Ascending aorta (tissue), 2 donors: Measurements from ENCODE around the gene FHIP1B. TPM values are rescaled to one million over a fixed set of nuclear protein-coding genes. Genes with fewer than 3 reads are reported as not detected.
A peak's percentile ranks its signal among the peaks of the same experiment; 100 is the strongest.

Experiments used
- DNase-seq, 2 donors: peaks; one replicate each; pipeline ENCODE4 v3.0.0-alpha.2; 2019; ENCODE audit warnings: low spot score in 2 of 2
- H3K27ac ChIP-seq, 2 donors: fragments of 200-600 bp; sonication (generic); one replicate each; pipeline ENCODE4 v1.5.1; 2016 to 2017; ENCODE audit warnings: mild to moderate bottlenecking in 1 of 2
- H3K27me3 ChIP-seq: fragments of 200-600 bp; sonication (generic); one replicate; pipeline ENCODE4 v1.5.1; 2017
- H3K36me3 ChIP-seq, 2 donors: fragments of 200-600 bp; sonication (generic); one replicate each; pipeline ENCODE4 v1.5.1; 2016
- H3K4me1 ChIP-seq, 2 donors: fragments of 200-600 bp; sonication (generic); one replicate each; pipeline ENCODE4 v1.5.1; 2016 to 2017; ENCODE audit warnings: mild to moderate bottlenecking in 1 of 2
- H3K4me3 ChIP-seq, 2 donors: fragments of 200-600 bp; sonication (generic); one replicate each; pipeline ENCODE4 v1.5.1; 2016 to 2017; ENCODE audit warnings: mild to moderate bottlenecking in 1 of 2
- H3K9me3 ChIP-seq, 2 donors: fragments of 200-600 bp; sonication (generic); one replicate each; pipeline ENCODE4 v1.5.1; 2016
- intact Hi-C: fragments of 100-400 bp; cut with DNase I; formaldehyde crosslinking; loops from one replicate; pipeline ENCODE4 v1.15.1; 2023
- total RNA-seq: library from RNA; depleted of rRNA; stranded (reverse); fragments of >200 nt; gene quantifications from one replicate; pipeline ENCODE4 v1.1.0, GENCODE V29; 2016
- TF ChIP-seq, protein P1 (sequence below), 3 experiments: fragments of 200-600 bp in 2 of 3; fragments of 450-650 bp in 1 of 3; sonication (generic) in 2 of 3; IDR thresholded peaks; one replicate each; pipeline ENCODE4 v1.5.1; 2016 to 2019; ENCODE audit warnings: antibody characterized with exemption in 3 of 3, mild to moderate bottlenecking in 1 of 3, moderate library complexity in 1 of 3

The FHIP1B gene
- total RNA-seq, 1 donor from 2014 or later = 31.9 TPM

DNA sequence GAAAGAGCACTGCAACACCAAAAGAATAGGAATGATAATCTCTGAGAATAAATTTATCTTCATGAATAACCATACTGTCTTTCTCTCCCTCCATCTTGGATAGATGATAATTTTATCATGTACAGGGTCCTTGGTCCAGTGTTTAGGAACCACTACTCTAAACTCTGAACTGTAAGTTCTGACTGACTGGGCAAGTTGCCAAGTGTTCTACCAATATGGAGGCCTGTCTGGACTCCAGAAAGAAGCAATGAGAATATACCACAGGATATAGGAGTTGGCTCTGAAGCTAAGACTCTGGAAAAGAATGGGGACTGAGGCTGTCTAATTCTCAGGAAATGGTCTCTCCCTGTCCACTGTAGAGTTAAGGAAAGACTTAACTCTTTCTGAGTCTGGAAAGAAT, 1.5 kb downstream of the FHIP1B start:
- no peak overlapping the region for H3K27ac ChIP-seq
- no peak for DNase-seq
- no peaks in the 10 kb centered on the region for H3K9me3 ChIP-seq
- TF ChIP-seq, protein P1, sequence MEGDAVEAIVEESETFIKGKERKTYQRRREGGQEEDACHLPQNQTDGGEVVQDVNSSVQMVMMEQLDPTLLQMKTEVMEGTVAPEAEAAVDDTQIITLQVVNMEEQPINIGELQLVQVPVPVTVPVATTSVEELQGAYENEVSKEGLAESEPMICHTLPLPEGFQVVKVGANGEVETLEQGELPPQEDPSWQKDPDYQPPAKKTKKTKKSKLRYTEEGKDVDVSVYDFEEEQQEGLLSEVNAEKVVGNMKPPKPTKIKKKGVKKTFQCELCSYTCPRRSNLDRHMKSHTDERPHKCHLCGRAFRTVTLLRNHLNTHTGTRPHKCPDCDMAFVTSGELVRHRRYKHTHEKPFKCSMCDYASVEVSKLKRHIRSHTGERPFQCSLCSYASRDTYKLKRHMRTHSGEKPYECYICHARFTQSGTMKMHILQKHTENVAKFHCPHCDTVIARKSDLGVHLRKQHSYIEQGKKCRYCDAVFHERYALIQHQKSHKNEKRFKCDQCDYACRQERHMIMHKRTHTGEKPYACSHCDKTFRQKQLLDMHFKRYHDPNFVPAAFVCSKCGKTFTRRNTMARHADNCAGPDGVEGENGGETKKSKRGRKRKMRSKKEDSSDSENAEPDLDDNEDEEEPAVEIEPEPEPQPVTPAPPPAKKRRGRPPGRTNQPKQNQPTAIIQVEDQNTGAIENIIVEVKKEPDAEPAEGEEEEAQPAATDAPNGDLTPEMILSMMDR (IDR thresholded peaks at IDR 0.05) = no peak
- H3K36me3 ChIP-seq = no peaks in the 10 kb centered on the region
- H3K4me3 ChIP-seq = peak overlapping the region in 1 of 2 donors; percentile 79
- intact Hi-C loops = loop anchor here (10.0 kb wide), 1 partner anchor 1282 kb away; the partner anchor contains the start of gene PPFIBP2
- peaks cover 0 to 12% of the 10 kb centered on the region in 2 donors for H3K4me1 ChIP-seq
- no peaks in the 10 kb centered on the region for H3K27me3 ChIP-seq

DNA sequence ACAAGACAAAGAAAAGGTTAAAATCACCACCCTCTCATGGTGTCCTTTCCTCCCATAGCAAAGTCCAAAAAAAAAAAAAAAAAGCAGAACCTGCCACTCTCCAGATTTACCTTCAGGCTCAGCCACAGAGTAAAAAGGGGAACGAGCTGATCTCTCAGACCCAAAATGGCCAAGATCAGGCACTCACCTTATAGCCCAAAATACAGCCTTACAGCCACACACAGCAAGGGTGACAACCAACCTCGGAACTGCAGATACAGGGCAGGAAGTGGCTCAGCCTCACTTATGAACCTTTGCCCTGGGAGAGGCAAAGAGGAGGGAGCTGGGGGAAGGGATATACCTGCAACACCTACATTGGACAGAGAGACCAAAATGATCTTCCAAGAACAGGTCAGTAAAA, 4.5 kb downstream of the FHIP1B start:
- H3K27me3 ChIP-seq = no peaks in the 10 kb centered on the region
- H3K4me1 ChIP-seq = peaks cover 0 to 14% of the 10 kb centered on the region in 2 donors
- no peak overlapping the region for H3K4me3 ChIP-seq
- DNase-seq = no peak
- intact Hi-C loops = loop anchor here (10.0 kb wide), 1 partner anchor 1285 kb away; the partner anchor contains the start of gene PPFIBP2
- H3K36me3 ChIP-seq = no peaks in the 10 kb centered on the region
- TF ChIP-seq, protein P1 (IDR thresholded peaks at IDR 0.05) = no peak
- no peak overlapping the region for H3K27ac ChIP-seq
- H3K9me3 ChIP-seq = no peaks in the 10 kb centered on the region

DNA sequence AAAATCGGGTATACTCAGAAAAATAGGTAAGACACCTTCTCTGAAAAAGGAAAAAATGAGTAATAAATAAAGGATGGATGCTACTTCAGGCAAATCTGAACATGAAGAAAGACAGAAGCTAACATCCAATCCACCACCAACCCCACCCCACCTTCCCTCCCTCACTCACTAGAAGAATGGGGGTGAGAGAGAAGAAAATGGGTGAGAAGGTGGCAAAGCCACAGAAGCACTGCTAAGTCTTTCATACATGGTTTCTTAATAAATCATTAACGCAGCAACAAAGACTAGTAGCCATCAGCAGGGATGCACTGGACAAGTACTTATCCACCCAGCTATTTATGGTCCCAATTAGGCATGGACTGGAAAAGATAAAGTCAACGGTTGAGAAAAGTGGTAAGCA, 5.9 kb downstream of the FHIP1B start:
- H3K4me1 ChIP-seq = peaks cover 0 to 8% of the 10 kb centered on the region in 2 donors
- no peak overlapping the region for H3K27ac ChIP-seq
- TF ChIP-seq, protein P1 (IDR thresholded peaks at IDR 0.05) = no peak
- intact Hi-C loops = no loop called here
- H3K36me3 ChIP-seq = peaks cover 8 to 10% of the 10 kb centered on the region in 2 donors
- no peak for DNase-seq
- no peaks in the 10 kb centered on the region for H3K9me3 ChIP-seq
- no peak overlapping the region for H3K4me3 ChIP-seq
- H3K27me3 ChIP-seq = no peaks in the 10 kb centered on the region

DNA sequence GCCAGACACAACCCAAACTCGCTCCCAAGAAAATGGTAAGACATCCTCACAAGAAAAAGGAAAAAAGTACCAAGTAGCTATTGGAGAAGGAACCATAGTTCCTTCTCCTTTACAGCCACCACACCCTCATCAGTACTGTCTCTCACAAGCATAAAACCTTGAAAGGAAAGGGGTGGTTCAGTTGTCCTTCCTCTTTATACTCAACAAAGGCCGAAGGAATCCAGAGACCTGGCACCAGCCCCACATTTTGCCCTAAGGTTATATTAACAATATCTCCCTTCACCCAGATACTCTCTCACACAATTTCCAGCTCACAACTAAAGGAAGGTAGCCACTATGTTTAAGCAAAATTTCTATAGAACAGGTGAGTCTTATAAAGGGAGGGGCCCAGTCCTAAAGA, 8.5 kb downstream of the FHIP1B start:
- Histone ChIP-seq H3K36me3 (peaks cover 30 to 35% of the 10 kb centered on the region in 2 donors), H3K4me1 (peaks cover 0 to 2% of the 10 kb centered on the region in 2 donors), H3K9me3 (no peaks in the 10 kb centered on the region), H3K27ac (no peak overlapping the region), H3K4me3 (no peak overlapping the region), H3K27me3 (no peaks in the 10 kb centered on the region)
- TF ChIP-seq, protein P1 (IDR thresholded peaks at IDR 0.05) = no peak
- no peak for DNase-seq
- intact Hi-C loops = no loop called here

DNA sequence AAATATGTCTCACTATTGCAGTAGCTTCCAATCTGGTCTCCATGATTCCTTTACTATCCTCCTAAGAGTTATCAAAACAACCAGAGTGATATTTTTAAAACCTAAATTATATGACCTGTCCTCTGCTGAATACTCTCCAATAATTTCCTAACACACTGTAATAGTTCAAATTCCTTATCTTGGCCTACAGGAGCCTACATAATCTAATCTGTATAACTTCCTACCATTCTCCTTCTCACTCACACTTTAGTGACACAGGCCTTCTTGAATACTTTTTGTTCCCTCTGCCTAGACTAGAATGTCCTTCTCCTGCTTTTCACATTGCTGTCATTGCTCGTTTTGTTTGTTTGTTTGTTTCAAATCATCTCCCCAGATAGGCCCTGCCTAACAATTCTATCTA, 9.4 kb downstream of the FHIP1B start:
- Histone ChIP-seq H3K36me3 (peaks cover 39 to 43% of the 10 kb centered on the region in 2 donors), H3K9me3 (no peaks in the 10 kb centered on the region), H3K4me1 (peaks cover 0 to 2% of the 10 kb centered on the region in 2 donors), H3K4me3 (no peak overlapping the region), H3K27ac (no peak overlapping the region), H3K27me3 (no peaks in the 10 kb centered on the region)
- intact Hi-C loops = no loop called here
- TF ChIP-seq, protein P1 (IDR thresholded peaks at IDR 0.05) = no peak
- no peak for DNase-seq

DNA sequence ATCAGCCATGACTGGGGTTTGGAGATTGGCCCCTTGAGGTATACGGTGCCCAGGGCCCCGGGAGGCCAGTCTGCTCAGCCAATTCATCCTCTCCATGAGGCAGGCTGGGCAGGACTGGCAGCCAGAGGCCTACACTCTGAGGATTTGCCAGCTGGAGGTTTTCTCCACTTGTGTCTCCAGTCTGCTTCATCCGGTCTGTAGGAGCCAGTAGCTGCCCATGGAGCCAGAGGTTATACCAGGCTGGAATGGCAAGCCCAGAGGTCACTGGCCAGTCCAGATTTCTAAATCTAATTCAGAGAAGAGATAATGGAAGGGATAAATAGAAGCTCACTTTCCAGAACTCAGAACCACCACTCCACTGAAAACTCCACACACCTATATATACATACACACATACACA, 10.0 kb downstream of the FHIP1B start:
- intact Hi-C loops = no loop called here
- H3K4me1 ChIP-seq = peaks cover 0 to 2% of the 10 kb centered on the region in 2 donors
- H3K36me3 ChIP-seq = peaks cover 45 to 48% of the 10 kb centered on the region in 2 donors

More for the DNA sequence above, 10.0 kb downstream of the FHIP1B start:
- TF ChIP-seq, protein P1 (IDR thresholded peaks at IDR 0.05) = no peak
- H3K27me3 ChIP-seq = no peaks in the 10 kb centered on the region
- H3K9me3 ChIP-seq = no peaks in the 10 kb centered on the region
- no peak for DNase-seq
- H3K4me3 ChIP-seq = no peak overlapping the region
- no peak overlapping the region for H3K27ac ChIP-seq
